PC-3 (cell line): ENCODE results near the gene COL21A1. TPM values are rescaled to one million over a fixed set of nuclear protein-coding genes. Genes with fewer than 3 reads are reported as not detected.

Experiments used
- ATAC-seq: fragments of 200-7000 bp; cut with Tn5 transposase; 2 replicates; pipeline ENCODE4 v1.9.1; 2020; ENCODE audit warnings: mild to moderate bottlenecking, moderate library complexity
- BruUV-seq: library from RNA; stranded (reverse); fragments of 400-500 nt; replicated peaks from 2 replicates; lab custom pipeline; 2021; lab: Mats Ljungman, UMichigan
- CTCF ChIA-PET: fragments of 300-600 bp; sonication (Branson Sonifier 250); formaldehyde crosslinking; loops from one replicate; lab custom pipeline; 2022; ENCODE audit warnings: antibody characterized with exemption; lab: Charles Lee
- POLR2A ChIA-PET: fragments of 300-600 bp; sonication (Branson Sonifier 250); formaldehyde crosslinking; loops from one replicate; lab custom pipeline; 2022; ENCODE audit warnings: antibody characterized with exemption; ENCODE audit not compliant: unreplicated experiment; lab: Charles Lee
- DNase-seq: peaks from one replicate; pipeline ENCODE4 v3.0.0-alpha.2; 2015
- H2AFZ ChIP-seq: fragments of 300-600 bp; sonication (generic); 2 replicates; pipeline ENCODE4 v1.6.0; 2016; ENCODE audit warnings: antibody characterized with exemption, low read length
- H3F3A ChIP-seq: fragments of 300-600 bp; sonication (generic); one replicate; pipeline ENCODE4 v1.6.0; 2017; ENCODE audit warnings: antibody characterized with exemption, low read length, control low read depth, mild to moderate bottlenecking; ENCODE audit not compliant: unreplicated experiment
- H3K27ac ChIP-seq: fragments of 300-600 bp; sonication (generic); 2 replicates; pipeline ENCODE4 v1.5.1; 2016; ENCODE audit warnings: mild to moderate bottlenecking, low read length
- H3K27me3 ChIP-seq: fragments of 300-600 bp; sonication (generic); 2 replicates; pipeline ENCODE4 v1.6.1; 2016; ENCODE audit warnings: low read length, mixed read lengths
- H3K36me3 ChIP-seq: fragments of 300-600 bp; sonication (generic); 2 replicates; pipeline ENCODE4 v1.6.1; 2016; ENCODE audit warnings: low read depth, mixed run types, low read length, mixed read lengths
- H3K4me1 ChIP-seq: fragments of 300-600 bp; sonication (generic); 2 replicates; pipeline ENCODE4 v1.5.1; 2016; ENCODE audit warnings: low read length; ENCODE audit not compliant: insufficient read depth
- H3K4me2 ChIP-seq: fragments of 300-600 bp; sonication (generic); 2 replicates; pipeline ENCODE4 v1.6.0; 2016; ENCODE audit warnings: low read length
- H3K4me3 ChIP-seq: fragments of 300-600 bp; sonication (generic); 2 replicates; pipeline ENCODE4 v1.5.1; 2016; ENCODE audit warnings: mild to moderate bottlenecking, low read length, mixed read lengths
- H3K79me2 ChIP-seq: fragments of 300-600 bp; sonication (generic); 2 replicates; pipeline ENCODE4 v1.6.1; 2017; ENCODE audit warnings: low read length, mixed read lengths
- H3K9ac ChIP-seq: fragments of 300-600 bp; sonication (generic); 2 replicates; pipeline ENCODE4 v1.6.0; 2016; ENCODE audit warnings: mild to moderate bottlenecking, low read length
- H3K9me2 ChIP-seq: fragments of 300-600 bp; sonication (generic); replicated peaks from 2 replicates; pipeline ENCODE4 v1.6.1; 2016; ENCODE audit warnings: mixed run types, low read length, mixed read lengths
- H3K9me3 ChIP-seq: fragments of 300-600 bp; sonication (generic); 2 replicates; pipeline ENCODE4 v1.6.1; 2016; ENCODE audit warnings: low read length, mixed read lengths
- H4K20me1 ChIP-seq: fragments of 300-600 bp; sonication (generic); 2 replicates; pipeline ENCODE4 v1.6.1; 2016; ENCODE audit warnings: low read length, mixed read lengths
- EZH2 ChIP-seq: fragments of 300-600 bp; sonication (generic); IDR thresholded peaks from one replicate; pipeline ENCODE4 v1.6.1; 2017; ENCODE audit warnings: antibody characterized with exemption, mild to moderate bottlenecking, low read length; ENCODE audit not compliant: unreplicated experiment
- EZH2phosphoT487 ChIP-seq: fragments of 300-600 bp; sonication (generic); IDR thresholded peaks from 2 replicates; pipeline ENCODE4 v1.6.1; 2018; ENCODE audit warnings: mild to moderate bottlenecking, antibody characterized with exemption, low read length, borderline replicate concordance
- intact Hi-C: fragments of 100-400 bp; cut with micrococcal nuclease; formaldehyde crosslinking; loops from 2 replicates; pipeline ENCODE4 v1.9.0; 2023
- total RNA-seq: library from RNA; depleted of rRNA; stranded (reverse); fragments of >200 nt; gene quantifications from 2 replicates; pipeline ENCODE4 v1.2.3, GENCODE V29; 2014
- TF ChIP-seq, protein P1 (sequence below): fragments of 300-600 bp; sonication (generic); conservative IDR thresholded peaks from 2 replicates; pipeline ENCODE4 v1.5.1; 2017; ENCODE audit warnings: antibody characterized with exemption, low read depth, mild to moderate bottlenecking, low read length

COL21A1 gene
- total RNA-seq, 1 experiment from 2014 or later, result 1.0 TPM

DNA sequence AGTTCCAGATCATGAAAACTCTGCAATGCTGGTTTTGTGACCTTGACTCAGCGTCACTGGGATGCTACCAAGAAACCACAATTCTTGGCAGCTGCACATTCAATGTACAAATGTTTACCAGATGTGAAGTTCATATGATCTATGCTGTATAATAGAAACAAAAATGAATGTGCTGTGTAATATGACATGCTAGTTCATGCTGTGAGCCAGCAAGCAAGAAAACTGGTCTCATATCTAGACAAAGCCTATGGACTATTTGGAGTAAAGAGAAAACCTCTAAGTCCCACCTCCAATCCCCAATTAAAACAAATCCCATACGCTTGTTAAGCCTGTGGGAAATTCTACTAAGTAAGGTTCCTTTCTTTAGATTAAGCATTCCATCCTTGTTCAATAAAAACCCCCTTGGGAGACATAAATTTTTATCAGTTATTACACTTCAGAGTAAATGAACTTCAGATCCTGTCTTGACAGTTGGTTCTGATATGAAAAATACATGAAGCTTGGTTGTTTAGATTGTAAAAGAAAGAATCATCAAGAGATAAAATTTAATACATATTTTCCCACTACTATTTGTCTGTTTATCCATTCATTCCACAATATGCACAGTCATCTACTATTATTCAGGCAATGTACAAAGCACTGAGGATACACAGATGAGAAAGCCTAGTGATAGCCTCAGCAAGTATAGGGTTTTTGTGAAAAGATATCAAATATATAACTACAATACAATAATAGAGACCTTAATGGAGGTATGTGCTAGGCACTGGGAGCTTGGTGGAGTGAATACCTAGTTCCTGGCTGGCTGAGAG is 20.1 kb downstream of the COL21A1 start:
- POLR2A ChIA-PET, result no interaction called here
- H3K27me3 ChIP-seq, result no peaks in the 10 kb centered on the region
- no peak overlapping the region for H2AFZ ChIP-seq
- H3K9me2 ChIP-seq, result no peaks in the 10 kb centered on the region
- no peak overlapping the region for H3K4me3 ChIP-seq
- peak; percentile 53 for DNase-seq
- CTCF ChIA-PET, result no interaction called here
- TF ChIP-seq EZH2phosphoT487 (no peak), EZH2 (no peak)
- TF ChIP-seq, protein P1, sequence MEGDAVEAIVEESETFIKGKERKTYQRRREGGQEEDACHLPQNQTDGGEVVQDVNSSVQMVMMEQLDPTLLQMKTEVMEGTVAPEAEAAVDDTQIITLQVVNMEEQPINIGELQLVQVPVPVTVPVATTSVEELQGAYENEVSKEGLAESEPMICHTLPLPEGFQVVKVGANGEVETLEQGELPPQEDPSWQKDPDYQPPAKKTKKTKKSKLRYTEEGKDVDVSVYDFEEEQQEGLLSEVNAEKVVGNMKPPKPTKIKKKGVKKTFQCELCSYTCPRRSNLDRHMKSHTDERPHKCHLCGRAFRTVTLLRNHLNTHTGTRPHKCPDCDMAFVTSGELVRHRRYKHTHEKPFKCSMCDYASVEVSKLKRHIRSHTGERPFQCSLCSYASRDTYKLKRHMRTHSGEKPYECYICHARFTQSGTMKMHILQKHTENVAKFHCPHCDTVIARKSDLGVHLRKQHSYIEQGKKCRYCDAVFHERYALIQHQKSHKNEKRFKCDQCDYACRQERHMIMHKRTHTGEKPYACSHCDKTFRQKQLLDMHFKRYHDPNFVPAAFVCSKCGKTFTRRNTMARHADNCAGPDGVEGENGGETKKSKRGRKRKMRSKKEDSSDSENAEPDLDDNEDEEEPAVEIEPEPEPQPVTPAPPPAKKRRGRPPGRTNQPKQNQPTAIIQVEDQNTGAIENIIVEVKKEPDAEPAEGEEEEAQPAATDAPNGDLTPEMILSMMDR, result no peak
- peaks cover 10% of the 10 kb centered on the region for H3F3A ChIP-seq
- H4K20me1 ChIP-seq, result no peaks in the 10 kb centered on the region
- no peak overlapping the region for H3K9ac ChIP-seq
- 0 out of 2 replicates have a peak overlapping the region, but pooled peaks have one; percentile 2 for H3K4me2 ChIP-seq
- intact Hi-C loops, result no loop called here
- no peaks in the 10 kb centered on the region for H3K9me3 ChIP-seq
- no peak for ATAC-seq
- no peaks in the 10 kb centered on the region for H3K79me2 ChIP-seq
- H3K36me3 ChIP-seq, result no peaks in the 10 kb centered on the region
- peaks cover 58% of the 10 kb centered on the region for H3K4me1 ChIP-seq
- H3K27ac ChIP-seq, result no peak overlapping the region
- no TSS peak for BruUV-seq

DNA sequence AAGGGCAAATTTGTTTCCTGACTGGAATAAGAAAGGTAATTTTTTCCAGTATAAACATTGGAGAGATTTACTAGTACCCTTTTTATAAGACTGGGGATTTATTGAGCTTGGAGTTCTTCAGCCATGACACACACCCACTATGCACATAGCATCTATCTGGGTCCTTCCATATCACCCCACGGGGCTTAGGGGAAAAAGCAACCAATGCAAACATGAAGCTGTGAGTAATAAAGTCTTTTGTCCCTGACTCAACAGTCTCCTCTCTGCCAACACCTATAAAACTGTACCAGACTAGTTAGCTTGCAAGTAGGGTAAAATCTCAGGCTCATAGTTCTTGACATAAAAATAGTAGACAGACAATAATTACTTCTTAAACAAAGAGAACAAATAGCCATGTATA is 23.4 kb downstream of the COL21A1 start:
- ChIA-PET POLR2A (interaction anchor here (0.6 kb wide), 1 partner anchor 151 kb away, joined by 4 read pairs; no protein-coding TSS in a partner anchor), CTCF (interaction anchor here (0.5 kb wide), 1 partner anchor 91 kb away, joined by 3 read pairs; no protein-coding TSS in a partner anchor)
- TF ChIP-seq EZH2phosphoT487 (no peak), EZH2 (no peak)
- peak overlapping the region; percentile 79 for H3K27ac ChIP-seq
- H3K9me3 ChIP-seq, result no peaks in the 10 kb centered on the region
- peak; percentile 97 for DNase-seq
- no peaks in the 10 kb centered on the region for H3K27me3 ChIP-seq
- intact Hi-C loops, result loop anchor here (1.0 to 5.0 kb wide), 4 partner anchors 11 to 123 kb away; partner anchors contain the start of gene COL21A1
- H4K20me1 ChIP-seq, result no peaks in the 10 kb centered on the region
- peaks cover 63% of the 10 kb centered on the region for H3K4me1 ChIP-seq
- no peaks in the 10 kb centered on the region for H3K79me2 ChIP-seq
- H3K4me3 ChIP-seq, result no peak overlapping the region
- BruUV-seq, result no TSS peak
- no peak overlapping the region for H2AFZ ChIP-seq
- ATAC-seq, result peak; percentile 92
- H3K9ac ChIP-seq, result no peak overlapping the region
- H3K9me2 ChIP-seq, result no peaks in the 10 kb centered on the region
- no peaks in the 10 kb centered on the region for H3K36me3 ChIP-seq
- H3K4me2 ChIP-seq, result peak overlapping the region; percentile 14; the same call in 1 of the 2 replicates
- H3F3A ChIP-seq, result peaks cover 10% of the 10 kb centered on the region

DNA sequence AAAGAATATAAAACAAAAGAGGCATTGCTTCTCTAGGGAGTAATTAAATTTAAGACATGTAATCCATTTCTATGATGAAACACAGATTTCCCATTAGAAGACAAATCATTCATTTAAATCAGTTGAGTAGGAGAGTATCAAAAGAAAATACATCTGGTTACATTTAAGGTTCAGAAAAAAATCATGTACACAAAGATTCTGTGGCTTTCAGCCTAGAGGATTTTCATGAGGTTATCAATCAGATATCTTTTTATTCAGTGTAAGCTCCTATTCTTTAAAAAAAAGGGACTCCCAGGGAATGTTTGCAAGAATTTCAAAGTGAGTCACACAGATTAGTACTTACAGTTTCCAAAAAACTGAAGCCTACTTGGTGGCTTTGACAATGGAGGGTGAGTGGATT is 24.9 kb downstream of the COL21A1 start:
- Histone ChIP-seq H3K27ac (peak overlapping the region; percentile 79; the same call in 1 of the 2 replicates), H3K4me2 (peak overlapping the region; percentile 14; the same call in 1 of the 2 replicates), H2AFZ (no peak overlapping the region), H3F3A (peaks cover 10% of the 10 kb centered on the region), H4K20me1 (no peaks in the 10 kb centered on the region), H3K36me3 (no peaks in the 10 kb centered on the region), H3K9ac (no peak overlapping the region), H3K9me3 (no peaks in the 10 kb centered on the region), H3K79me2 (no peaks in the 10 kb centered on the region), H3K4me1 (peaks cover 55% of the 10 kb centered on the region), H3K4me3 (no peak overlapping the region), H3K9me2 (no peaks in the 10 kb centered on the region), H3K27me3 (no peaks in the 10 kb centered on the region)
- TF ChIP-seq EZH2 (no peak), EZH2phosphoT487 (no peak)
- TF ChIP-seq, protein P1, result no peak
- DNase-seq (peak; percentile 55), ATAC-seq (no peak)
- CTCF ChIA-PET, result no interaction called here
- no TSS peak for BruUV-seq
- intact Hi-C loops, result loop anchor here (2.0 to 5.0 kb wide), 2 partner anchors 24 to 55 kb away; partner anchors contain the start of gene COL21A1
- POLR2A ChIA-PET, result interaction anchor here (0.6 kb wide), 1 partner anchor 173 kb away, joined by 3 read pairs; no protein-coding TSS in a partner anchor
